GM21737 (cell line): Measurements from ENCODE around the gene KMT2A.

Source experiments
- ATAC-seq: cut with Tn5 transposase; IDR thresholded peaks from one replicate; pipeline ENCODE4 v1.9.1; 2021; ENCODE audit warnings: mild to moderate bottlenecking, moderate library complexity; ENCODE audit not compliant: unreplicated experiment

The KMT2A gene

DNA sequence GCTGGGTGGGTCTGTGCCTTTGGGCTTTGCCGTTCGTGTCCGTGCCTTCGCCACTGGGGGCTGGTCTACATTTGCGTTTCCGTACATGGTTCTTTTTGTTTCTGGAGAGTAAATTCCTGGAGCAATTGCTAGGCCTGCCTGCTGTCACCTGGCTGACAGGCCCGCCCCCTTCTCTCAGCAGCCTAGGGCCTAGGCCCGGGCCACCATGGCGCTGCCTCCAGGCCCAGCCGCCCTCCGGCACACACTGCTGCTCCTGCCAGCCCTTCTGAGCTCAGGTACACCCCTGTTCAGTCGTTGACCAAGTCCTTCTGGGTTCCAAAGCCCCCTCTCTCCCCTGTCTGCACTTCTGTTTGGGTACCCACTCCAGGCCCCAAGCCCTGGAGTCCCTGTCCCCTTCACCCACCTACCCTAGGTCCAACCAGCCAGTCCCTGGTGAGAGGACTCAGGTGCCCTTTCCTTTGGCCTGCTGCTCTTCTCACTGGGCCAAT lies 95.3 kb downstream of the KMT2A start:
- ATAC-seq = no peak

DNA sequence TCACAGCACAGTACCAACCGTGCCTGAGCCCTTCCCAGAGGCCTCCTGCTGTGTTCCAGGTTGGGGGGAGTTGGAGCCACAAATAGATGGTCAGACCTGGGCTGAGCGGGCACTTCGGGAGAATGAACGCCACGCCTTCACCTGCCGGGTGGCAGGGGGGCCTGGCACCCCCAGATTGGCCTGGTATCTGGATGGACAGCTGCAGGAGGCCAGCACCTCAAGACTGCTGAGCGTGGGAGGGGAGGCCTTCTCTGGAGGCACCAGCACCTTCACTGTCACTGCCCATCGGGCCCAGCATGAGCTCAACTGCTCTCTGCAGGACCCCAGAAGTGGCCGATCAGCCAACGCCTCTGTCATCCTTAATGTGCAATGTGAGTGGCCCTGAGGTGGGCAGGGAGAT lies 95.8 kb downstream of the KMT2A start:
- ATAC-seq = no peak

DNA sequence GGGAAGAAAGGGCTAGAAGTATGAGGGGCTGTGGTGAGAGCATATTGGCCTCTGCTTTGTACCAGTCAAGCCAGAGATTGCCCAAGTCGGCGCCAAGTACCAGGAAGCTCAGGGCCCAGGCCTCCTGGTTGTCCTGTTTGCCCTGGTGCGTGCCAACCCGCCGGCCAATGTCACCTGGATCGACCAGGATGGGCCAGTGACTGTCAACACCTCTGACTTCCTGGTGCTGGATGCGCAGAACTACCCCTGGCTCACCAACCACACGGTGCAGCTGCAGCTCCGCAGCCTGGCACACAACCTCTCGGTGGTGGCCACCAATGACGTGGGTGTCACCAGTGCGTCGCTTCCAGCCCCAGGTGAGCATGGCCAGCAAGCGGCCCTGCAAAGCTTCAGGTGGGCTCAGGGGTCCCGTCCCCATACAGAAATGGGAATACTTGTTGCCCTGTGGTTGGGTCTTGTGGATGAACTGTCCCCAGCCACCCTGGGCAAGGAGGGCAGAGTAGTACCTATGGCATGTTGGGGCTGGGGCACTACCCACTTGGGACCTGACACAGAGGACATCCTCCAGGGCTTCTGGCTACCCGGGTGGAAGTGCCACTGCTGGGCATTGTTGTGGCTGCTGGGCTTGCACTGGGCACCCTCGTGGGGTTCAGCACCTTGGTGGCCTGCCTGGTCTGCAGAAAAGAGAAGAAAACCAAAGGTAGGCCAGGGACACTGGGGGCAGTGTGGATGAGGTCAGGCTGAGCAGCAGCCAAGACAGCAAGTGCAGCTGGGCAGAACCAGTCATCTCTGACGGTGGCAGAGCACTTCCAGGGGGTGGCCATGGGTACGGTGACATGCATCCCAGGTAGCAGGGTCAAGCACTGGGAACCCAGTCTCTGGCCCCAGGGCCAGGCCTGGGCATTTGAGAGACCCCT lies 96.8 kb downstream of the KMT2A start:
- ATAC-seq = no peak

DNA sequence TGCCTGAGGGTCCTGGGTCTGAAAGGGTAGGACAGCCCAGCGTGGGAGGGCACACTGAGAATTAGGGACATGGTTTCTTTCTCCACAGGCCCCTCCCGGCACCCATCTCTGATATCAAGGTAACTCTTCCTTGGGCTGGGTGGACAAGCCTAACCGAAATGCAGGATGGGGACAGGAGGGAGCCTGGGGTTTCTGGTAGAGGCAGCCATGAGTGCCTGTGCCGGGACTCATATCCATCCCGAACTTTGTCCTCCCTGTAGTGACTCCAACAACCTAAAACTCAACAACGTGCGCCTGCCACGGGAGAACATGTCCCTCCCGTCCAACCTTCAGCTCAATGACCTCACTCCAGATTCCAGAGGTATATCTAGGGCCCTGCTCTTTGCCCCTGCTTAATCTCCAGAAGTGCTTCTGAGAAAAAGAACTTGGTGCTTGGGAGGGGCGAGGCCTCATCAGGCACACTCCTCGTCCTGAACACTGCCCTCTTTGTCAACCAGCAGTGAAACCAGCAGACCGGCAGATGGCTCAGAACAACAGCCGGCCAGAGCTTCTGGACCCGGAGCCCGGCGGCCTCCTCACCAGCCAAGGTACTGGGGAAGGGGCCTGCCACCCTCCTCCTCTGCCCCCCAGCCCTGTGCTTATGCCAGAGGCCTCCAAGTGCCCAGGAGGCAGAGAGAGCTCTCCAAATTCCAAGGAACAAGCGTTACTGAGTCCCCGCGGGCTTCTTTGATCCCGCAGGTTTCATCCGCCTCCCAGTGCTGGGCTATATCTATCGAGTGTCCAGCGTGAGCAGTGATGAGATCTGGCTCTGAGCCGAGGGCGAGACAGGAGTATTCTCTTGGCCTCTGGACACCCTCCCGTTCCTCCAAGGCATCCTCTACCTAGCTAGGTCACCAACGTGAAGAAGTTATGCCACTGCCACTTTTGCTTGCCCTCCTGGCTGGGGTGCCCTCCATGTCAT lies 97.8 kb downstream of the KMT2A start:
- ATAC-seq = no peak

DNA sequence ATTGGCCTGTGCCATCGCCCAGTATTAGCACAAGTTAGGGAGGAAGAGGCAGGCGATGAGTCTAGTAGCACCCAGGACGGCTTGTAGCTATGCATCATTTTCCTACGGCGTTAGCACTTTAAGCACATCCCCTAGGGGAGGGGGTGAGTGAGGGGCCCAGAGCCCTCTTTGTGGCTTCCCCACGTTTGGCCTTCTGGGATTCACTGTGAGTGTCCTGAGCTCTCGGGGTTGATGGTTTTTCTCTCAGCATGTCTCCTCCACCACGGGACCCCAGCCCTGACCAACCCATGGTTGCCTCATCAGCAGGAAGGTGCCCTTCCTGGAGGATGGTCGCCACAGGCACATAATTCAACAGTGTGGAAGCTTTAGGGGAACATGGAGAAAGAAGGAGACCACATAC lies 99.0 kb downstream of the KMT2A start:
- ATAC-seq = no peak

DNA sequence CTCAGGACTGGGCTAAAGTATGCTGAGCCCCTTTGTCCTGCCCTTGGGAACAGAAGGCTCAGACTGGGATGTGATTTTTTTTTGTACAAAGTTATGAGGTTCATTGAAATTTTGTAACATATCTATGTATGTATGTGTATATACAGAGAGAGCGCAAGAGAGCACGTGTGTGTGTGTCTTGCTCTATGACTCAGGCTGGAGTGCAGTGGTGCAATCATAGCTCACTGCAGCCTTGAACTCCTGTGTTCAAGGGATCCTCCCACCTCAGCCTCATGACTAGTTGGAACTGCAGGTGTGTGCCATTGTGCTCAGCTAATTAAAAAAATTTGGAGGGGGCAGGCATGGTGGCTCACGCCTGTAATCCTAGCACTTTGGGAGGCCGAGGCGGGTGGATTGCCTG lies 100.4 kb downstream of the KMT2A start:
- ATAC-seq = no peak

- ATAC-seq = no peak
Measured at GRCh38 chr11:118537409-118537980, 101.2 kb downstream of the KMT2A start.

DNA sequence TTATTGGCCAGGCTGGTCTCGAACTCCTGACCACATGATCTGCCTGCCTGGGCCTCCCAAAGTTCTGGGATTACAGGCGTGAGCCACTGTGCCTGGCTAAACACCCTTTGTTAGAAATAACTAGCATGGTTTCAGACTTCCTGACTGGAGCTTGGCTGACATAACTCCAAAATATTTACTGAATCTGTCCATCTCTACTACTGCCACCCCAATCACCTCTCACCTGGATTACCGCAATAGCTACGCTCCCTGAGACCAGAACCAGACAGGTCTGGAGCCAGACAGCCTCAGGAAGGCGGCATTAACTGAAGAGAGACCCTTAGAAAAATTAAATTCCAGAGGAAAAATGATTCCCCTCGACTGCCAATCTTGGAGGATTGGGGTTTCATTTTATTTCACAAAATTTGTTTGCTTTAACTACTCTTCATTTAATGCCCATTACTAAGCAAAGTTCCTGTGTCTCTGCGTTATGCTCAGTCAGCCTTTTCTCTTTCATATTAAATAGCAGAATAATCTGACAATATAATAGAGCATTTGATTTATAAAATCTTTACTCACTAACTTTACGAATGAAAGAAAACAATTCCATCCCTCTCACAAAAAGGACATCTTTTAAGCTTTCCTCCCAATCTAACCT lies 107.8 kb downstream of the KMT2A start:
- ATAC-seq = no peak

GRCh38 chr11:118544647-118545010 lies 108.3 kb downstream of the KMT2A start:
- ATAC-seq = no peak

DNA sequence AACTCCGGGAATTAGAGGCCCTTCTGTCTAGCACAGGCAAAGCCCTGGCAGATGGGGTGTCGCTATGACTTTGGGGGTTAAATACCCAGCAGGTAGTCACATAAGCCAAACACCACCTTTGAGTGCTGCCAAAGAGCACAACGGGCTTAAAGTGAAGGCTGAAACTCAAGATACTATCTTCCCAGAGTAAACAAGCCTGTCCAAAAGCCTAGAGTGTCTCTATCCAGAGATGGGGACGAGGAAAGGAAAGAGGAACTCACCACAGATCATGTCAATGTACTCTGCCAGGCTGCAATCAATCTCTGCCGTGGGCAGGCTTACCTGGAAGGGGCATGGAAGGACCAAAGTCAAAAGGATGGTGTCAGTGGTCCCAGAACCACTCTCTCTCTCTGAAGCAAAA lies 109.2 kb downstream of the KMT2A start:
- ATAC-seq = no peak

- no peak for ATAC-seq
Measured at GRCh38 chr11:118547132-118547531, 110.8 kb downstream of the KMT2A start.

DNA sequence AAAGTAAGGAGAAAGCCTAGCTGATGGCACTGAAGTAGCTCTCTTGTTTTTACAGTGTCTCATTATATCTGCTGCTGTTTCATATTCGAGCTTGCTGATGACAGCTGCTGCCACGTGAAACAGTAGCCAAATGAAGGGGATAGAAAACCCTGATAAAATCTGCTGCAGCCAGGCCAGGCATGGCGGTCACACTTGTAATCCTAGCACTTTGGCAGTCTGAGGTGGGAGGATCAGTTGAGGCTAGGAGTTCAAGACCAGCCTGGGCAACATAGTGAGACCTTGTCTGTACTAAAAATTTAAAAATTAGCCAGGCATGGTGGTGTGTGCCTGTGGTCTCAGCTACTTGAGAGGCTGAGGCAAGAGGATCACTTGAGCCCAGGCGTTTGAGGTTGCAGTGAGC lies 116.0 kb downstream of the KMT2A start:
- ATAC-seq = no peak

- ATAC-seq = no peak
Measured at GRCh38 chr11:118560806-118561205, 124.5 kb downstream of the KMT2A start.

GRCh38 chr11:118565051-118565450 lies 128.8 kb downstream of the KMT2A start:
- no peak for ATAC-seq

DNA sequence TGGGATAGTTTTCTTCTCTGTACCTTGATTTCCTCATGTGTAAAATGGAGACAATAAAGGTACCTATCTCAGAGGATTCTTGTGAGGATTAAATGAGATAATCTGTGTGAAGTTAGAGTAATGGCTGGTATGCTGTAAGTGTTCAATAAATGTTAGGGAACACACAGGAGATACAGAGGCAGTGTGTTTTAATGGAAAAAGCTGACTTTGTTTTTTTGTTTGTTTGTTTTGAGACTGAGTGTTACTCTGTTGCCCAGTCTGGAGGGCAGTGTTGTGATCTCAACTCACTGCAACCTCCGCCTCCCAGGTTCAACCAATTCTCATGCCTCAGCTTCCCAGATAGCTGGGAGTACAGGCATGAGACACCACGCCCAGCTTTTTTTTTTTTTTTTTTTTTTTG lies 133.4 kb downstream of the KMT2A start:
- ATAC-seq = no peak

- ATAC-seq = no peak
Measured at GRCh38 chr11:118570787-118571186, 134.5 kb downstream of the KMT2A start.

DNA sequence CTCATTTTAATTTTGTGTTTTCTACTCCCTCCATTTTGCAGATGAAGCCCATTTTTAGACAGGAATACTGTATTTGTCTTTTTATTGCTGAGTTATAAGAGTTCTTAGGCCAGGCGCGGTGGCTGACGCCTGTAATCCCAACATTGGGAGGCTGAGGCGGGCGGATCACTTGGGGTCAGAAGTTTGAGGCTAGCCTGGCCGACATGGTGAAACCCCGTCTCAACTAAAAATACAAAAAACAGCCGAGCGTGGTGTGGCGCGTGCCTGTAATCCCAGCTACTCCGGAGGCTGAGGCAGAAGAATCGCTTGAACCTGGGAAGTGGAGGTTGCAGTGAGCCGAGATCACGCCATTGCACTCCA lies 135.4 kb downstream of the KMT2A start:
- peak; percentile 5 for ATAC-seq

DNA sequence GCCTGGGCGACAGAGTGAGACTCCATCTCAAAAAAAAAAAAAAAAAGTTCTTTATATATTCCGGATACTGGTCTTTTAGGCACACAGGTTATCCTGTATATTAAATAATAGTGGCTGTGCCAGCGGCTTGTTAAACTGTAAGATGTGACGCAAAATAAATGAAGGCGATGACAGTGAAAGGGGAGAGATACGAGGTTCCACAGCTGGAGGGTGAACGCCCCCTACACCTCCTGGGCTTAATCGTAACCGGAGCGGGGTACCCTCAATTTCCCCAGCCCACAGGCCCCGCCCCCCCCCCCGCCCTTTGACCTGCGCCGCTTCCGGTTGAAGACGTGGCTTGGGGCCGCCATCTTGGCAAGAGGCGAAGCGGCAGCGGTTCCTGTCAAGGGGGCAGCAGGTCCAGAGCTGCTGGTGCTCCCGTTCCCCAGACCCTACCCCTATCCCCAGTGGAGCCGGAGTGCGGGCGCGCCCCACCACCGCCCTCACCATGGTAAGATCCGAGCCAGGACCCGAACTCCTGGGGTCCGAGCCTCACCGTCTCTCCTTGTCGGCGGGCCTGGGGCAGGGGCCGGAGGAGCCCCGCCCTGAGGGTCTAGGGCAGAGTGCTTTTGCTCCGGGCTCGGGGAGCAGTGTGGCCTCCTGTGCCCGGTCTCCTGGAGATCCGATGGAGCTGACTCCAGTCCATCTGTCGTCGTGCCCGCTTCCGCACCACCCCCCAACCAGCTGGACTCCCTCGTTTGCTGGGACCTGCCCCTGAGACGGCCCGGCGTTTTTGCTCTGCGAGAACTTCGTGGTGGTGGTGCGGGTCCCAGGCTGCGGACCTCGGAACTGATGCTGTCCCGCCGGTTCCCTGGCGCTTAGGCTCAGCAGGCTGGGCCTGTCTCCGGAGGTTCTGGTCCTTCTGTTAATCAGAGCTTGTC lies 136.0 kb downstream of the KMT2A start, which contains the start of gene ARCN1:
TSS of gene ARCN1 (plus strand) at position 349 of the 920 bp plus-strand sequence. CDS start at position 488, 139 bp downstream.
- peak; percentile 73 for ATAC-seq

- peak; percentile 12 for ATAC-seq
Measured at GRCh38 chr11:118572981-118573550, 136.8 kb downstream of the KMT2A start.
